Activated CD4-positive, alpha-beta T cell treated with anti-CD3 and anti-CD28 coated beads, Interleukin-2, Interleukin-6, amounts not matched to agents 100 ng/mL and 50 ng/mL, durations not matched to agents 16 hours and 8 hours (primary cell): ENCODE results near the gene FANCG.
A peak's percentile ranks its signal among the peaks of the same experiment; 100 is the strongest.

Source experiments
- DNase-seq: peaks from one replicate; pipeline ENCODE4 v3.0.0-alpha.2; 2020

The FANCG gene

DNA sequence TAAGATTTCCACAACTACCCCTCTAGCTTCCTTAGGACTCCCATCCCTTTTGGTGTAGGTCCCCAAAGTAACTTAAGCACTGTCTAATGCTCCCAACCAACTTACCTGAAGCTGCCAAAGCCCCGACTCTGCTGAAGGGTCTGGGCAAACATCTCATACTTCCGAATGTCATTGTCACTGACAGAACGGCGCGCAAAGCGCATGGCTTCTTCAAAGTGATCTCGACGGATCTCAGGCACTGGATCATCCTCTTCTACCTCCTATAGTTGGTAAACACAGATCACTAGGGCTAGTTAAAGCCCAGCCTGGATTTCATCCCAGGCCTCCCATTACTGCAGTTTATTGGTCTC, 22.5 kb downstream of the FANCG start:
- DNase-seq = no peak

DNA sequence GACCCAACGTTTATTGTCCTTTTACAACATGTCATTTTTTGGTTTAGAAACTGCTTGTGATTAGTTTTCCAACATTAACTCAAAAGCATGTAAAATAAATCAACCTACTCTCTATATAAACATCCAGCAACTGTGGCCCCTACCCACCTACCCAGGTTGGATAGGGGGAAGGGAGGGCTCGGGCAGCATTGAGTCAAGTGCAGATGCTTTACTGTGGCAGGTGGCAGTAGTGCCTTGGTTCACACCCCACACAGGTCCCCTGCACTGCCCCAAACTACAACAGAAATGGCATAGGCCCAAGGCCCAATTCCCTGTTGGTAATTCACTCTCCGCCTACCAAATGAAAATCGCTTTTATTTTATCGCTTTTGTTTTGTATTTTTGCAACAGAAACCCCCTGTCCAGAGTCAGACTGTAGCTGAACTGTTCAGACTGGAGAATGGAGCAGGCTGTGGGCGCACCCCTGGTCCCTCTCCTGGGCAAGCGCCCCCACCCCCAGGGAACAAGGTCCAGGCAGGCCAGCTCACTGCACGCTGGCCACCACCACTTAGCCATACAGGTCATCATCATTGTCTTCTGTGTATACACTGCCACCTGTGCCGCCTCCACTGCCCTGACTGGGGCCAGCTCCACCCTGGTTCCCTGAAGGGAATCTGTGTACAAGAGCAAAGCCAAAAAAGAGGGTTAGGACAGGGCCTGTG, 23.0 kb downstream of the FANCG start:
- DNase-seq = no peak

DNA sequence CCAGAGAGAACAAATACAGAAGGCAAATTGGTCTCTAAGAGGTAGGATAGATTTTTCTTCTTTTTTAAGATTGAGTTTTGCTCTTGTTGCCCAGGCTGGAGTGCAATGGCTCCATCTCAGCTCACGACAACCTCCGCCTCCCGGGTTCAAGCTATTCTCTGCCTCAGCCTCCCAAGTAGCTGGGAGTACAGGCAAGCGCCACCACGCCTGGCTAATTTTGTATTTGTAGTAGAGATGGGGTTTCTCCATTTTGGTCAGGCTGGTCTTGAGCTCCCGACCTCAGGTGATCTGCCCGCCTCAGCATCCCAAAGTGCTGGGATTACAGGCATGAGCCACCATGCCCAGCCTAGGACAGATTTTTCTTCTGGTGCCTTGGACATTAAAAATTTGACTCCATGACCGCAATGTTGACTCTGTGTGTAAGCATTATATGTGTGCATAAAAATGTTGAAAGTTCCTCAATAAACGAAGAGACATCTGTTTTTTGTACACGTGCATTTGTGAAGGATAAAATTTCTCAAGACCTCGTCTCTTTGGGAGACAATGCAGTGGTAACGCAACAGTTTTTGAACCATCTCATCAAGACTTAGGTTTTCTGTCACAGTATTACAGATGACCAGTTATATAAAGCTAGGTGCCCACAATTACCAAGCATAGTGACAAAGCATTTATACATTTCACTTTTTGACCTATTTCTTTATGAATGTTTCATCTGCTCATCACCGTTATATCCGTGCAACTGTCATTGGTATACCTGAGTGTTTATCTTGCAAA, 24.7 kb downstream of the FANCG start:
- no peak for DNase-seq

DNA sequence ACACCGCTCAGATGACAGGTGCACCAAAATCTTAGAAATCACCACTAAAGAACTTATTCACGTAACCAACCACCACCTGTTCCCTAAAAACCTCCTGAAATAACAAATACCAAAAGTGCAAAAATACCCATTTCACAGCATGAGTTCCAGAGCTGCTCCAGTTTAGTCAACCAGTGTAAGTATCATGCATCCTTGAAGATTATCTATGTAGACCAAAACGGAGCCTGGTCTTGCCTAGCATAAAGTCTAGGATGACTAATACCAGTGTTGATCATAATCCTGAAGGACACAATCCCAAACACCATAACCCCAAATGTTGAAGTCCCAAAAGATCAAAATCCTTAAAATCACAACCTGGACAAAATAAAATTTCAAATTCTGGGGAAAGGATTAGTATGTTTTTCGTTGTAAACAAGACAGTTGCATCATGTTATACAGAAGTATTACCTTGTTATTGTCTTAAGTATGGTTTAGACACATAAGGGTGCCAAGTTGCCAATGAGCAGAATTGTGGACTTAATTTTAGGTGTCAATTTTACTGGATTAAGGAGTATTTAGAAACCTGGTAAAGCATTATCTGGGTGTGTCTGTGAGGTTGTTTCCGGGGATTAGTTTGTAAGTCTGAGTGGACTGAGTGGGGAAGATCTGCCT, 25.4 kb downstream of the FANCG start:
- no peak for DNase-seq

DNA sequence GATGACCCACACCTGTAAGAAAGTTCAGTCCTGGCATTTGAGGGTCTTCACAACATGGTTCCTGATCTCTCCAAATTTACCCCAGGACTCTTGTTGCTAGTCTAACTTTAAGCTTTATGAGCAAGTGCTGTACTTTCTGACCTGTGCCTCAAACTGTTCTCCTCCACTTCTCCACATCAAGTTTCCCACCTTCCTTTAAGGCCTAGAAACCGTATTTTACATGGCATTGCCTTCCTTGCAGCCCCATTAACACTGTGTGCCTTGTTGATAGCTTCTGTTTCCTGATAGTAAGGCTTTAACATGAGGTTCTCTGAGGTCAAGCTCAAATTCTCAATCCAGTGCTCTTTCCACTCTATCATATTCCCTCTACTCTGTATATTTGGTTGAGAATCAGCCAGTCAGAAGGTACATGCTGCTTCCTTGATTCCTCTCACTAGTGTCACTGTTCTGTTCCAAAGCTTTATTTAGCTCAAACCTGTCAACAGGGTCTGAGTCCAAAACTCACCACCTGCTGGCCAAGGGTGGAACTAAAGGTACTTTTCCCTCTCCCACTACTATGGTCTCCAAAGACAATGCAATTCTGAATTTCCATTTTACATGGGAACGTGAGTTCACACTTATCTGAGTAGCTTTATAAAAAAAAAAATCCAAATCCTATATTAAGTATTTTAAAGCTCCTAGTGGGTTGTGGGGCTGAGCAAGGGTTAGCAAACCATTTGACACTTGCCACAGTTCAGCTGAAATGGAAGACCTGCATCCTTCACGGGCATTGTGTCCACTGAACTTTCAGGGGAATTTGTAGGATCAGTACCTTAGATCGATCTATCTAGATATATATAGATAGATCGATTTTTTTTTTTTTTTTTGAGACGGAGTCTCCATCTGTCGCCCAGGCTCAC, 28.4 kb downstream of the FANCG start:
- peak; percentile 54 for DNase-seq

DNA sequence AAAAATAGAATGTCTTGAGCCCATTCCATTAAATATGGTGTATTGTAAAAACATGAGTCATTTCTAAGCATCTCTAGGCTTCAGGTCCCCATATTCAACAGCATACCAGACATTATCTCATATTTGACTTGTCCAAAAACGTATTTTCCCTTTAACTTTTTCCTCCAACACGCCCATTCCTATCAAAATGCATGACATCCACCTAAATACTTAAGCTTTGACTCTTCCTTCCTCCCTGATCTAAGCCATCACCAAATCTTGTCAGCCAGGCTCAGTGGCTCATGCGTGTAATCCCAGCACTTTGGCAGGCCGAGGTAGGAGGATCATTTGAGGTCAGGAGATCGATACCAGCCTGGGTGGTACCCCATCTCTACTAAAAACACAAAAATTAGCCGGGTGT, 31.2 kb downstream of the FANCG start:
- DNase-seq = no peak

GRCh38 chr9:35044071-35044470, 35.7 kb downstream of the FANCG start:
- DNase-seq = no peak

DNA sequence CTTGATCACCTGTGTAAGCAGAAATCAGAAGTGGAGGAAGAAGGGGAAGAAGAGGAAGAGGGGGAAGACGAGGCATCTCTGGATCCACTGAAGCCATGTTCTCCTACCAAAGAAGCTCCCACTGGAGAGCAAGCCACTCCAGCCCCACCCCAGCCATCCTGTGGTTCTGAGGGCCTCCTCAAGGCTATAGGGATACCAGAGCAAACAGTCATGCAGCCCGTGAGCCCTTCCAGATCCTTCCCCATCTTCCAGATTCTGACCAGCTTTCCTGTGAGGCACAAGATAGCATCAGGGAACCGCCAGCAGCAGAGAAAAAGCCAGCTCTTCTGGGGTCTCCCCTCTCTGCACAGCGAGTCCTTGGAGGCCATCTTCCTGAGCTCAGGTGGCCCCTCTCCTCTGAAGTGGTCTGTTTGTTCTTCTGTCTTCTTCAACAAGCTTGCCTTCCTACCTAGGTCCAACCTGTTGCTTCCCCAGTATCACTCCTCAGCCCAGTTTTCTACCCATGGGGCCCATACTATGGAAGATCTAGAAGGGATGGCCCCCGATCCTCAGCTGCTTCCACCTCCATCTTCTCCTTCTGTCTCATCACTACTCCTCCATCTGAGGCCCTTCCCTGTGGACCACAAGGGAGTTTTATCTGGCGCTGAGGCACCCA, 36.7 kb downstream of the FANCG start:
- DNase-seq = no peak

GRCh38 chr9:35042081-35042604, 37.6 kb downstream of the FANCG start:
- DNase-seq = no peak

GRCh38 chr9:35035851-35036701, 43.7 kb downstream of the FANCG start:
- peak; percentile 68 for DNase-seq

DNA sequence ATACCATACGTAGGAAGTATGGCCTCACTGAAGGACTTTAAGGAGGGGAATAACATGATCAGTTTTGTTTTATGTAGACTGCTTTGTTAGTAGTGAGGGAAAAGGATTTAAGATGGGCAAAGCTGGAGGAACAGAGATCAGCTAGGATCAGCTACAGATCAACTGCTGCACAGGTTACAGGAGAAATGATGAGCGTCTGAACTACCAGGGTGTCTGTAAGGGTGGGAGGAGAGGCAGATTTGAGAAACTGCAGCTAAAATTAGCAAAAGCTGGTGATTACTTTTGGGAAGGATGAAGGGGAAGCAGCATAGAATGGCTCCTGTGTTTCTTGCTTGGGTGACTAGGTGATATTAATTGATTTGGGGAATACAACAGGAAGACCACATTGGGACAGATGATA, 46.6 kb downstream of the FANCG start:
- no peak for DNase-seq

DNA sequence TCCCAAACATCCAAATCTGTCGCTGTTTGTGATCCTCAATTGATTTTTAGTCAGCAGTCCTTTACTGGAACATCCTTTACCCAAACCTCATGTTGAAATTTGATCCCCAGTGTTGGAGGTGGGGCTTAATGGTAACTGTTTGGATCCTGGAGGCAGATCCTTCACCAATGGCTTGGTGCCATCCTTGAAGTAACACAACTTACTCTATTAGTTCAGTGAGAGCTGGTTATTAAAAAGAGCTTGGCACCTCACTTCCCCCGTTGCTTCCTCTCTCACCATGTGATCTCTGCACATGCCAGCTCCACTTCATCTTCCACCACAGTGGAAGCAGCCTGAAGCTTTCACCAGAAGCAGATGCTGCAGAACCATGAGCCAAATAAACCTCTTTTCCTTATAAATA, 49.9 kb downstream of the FANCG start:
- no peak for DNase-seq

GRCh38 chr9:35029241-35029640, 50.5 kb downstream of the FANCG start:
- no peak for DNase-seq

DNA sequence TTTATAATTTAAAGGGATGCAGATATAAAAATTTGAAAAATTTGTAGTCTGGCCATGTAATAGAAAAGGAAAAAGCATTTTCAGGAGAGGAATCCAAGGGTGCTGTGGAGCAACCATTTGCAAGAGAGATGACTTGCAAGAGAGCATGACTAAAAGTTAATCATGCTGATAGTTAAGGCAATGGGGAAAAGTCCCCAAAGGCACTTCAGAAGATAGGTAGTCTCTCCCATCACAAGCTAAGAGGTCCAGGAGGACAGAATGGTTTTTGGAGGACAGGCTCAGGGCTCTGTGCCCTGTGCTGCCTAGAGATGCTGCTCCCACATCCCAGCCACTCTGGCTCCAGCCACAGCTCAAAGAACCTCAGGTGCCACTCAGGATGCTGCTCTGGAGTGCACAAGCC, 51.4 kb downstream of the FANCG start:
- no peak for DNase-seq

DNA sequence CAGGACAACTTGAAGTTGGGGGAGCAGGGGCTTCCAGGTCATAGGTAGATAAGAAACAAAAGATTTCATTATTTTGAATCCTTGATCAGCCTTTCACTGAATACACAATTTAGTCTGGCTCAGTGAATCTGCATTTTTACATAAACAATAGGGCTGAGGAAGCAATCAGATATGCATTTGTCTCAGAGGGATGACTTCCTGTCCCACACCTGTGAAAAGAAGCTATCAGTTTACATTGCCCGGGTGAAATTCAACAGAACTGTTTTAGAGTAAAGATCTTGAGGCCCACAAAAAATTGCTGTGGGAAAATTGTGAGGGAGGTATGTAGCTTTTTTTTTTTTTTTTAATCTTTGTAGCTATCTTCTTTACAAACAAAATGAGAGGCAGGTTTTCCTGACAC, 51.9 kb downstream of the FANCG start:
- DNase-seq = no peak

DNA sequence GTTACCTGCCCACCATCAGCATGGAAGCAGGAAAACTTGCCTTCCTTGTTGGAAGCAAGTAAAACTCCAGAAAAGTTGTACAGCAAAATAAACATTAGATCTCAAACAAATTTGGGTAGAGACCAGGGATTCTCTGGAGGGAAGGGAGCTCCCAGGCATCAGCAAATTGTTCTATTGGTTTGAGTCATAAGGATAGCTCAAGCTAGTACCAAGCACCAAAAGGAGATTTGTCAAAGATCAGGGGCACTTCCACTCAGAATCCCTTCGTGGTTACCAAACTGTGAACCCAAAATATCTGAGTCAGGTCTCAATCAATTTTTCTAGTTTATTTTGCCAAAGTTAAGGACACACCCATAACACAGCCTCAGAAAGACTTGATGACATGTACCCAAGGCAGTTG, 52.4 kb downstream of the FANCG start:
- DNase-seq = no peak

GRCh38 chr9:35026671-35027070, 53.1 kb downstream of the FANCG start:
- DNase-seq = no peak
